HG03439 (cell line): ENCODE measurements around the gene CDHR5.

Source experiments
- ATAC-seq: cut with Tn5 transposase; IDR thresholded peaks from one replicate; pipeline ENCODE4 v1.9.1; 2021; ENCODE audit warnings: mild to moderate bottlenecking, moderate library complexity; ENCODE audit not compliant: unreplicated experiment

Gene CDHR5

DNA sequence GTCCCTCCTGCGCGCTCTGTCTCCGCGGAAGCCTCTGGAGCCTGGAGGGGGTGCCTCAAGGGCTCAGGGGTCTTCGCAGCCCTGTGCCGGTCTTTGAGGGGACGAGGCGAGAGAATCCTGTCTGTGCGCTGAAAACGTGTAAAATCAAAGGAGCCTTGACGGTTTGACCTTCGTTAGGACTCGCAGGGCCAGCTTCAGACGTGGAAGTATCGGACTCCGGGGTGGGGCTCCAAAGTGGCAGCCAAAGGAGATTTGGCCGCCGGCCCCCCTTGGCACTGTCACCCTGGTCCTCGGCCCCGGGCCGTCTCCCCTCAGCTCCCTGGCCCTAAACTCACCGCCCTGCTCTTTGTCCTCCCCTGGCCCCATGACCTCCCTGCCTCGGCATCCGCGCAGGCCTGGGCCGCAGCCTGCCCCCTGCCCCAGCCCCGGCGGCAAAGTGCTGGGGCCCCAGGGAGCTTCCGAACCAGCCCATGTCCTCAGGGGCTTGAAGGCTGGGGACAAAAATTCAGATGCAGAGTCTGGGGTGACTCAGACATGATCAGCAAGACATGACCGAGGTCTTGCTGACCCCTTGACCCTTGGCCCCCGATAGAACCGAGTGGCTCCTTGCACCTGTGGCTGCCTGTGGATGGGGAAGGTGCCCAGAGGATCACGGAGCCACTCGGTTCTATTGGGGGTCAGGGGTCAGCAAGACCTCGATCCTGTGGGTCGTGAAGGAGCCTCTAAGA, 55.4 kb downstream of the CDHR5 start:
- no peak for ATAC-seq

DNA sequence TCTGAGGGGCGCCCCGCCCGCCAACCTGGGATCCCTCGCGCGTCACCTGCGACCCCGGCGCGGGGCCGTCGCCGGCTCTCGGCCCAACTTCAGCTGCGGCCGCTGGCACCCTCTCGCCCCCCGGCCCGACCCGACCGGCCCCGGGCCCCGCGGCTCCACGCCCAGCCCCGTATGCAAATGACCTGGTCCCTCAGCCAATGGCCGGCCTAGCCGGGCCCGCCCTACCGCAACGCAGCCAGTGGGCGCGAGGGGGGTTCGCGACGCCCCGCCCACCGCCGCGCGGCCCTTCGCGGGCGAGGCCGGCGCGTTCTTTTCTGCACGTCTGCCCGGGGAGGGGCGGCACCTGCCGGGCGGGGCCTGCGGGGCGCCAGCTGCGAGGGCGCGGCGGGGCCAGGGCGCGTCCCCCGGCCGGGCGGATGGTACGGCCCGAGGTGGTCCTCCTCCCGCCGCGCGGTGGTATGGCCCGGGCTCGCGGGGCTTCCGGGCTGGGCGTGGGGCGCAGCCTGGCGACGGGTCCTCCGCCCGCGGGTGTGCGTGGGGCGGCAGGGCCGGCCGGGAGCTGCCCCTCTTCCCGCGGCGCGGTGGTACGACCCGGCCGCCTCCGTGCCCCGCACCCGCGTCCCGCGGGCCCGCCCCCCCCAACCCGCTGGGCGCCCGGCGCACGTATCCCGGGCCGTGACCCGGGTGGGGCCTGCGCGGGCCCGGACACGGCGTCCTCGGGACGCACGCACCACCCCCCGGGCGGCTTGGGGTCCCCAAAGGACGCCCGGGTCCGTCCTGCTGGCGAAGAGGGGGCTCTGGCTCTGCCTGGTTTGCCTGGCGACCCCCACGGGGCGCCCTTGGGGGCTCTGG, 56.2 kb downstream of the CDHR5 start:
- peak; percentile 77 for ATAC-seq

DNA sequence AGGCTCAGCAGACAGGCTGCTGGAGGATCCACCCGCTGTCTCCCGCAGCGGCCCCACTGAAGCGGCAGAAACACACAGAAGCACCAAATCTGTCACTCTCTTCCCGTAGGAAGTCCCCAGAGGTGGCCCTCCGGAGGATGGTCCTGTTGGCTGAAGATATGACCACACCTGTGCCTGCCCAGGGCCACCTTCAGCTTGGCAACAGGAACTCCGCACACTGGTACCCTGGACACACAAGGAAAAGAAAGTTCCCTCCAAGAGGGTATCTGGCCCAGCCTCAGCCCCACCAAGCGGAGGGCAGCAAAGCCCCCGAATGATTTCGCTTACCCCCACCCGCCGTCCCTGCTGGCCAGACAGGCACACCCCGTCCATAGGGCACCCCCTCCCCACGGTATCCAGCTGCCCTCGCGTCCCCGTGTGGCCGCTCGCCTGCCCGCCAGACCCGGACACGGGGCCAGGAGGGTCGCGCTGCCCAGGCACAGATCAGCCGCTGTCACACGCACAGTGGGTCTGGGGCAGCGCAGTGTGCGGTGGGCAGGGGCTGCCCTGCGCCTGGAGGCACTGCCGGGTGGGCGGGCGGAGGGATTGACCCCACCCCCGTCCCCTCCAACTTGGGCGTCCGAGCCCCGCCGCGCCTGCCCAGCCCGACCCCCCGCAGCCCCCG, 57.0 kb downstream of the CDHR5 start:
- no peak for ATAC-seq

DNA sequence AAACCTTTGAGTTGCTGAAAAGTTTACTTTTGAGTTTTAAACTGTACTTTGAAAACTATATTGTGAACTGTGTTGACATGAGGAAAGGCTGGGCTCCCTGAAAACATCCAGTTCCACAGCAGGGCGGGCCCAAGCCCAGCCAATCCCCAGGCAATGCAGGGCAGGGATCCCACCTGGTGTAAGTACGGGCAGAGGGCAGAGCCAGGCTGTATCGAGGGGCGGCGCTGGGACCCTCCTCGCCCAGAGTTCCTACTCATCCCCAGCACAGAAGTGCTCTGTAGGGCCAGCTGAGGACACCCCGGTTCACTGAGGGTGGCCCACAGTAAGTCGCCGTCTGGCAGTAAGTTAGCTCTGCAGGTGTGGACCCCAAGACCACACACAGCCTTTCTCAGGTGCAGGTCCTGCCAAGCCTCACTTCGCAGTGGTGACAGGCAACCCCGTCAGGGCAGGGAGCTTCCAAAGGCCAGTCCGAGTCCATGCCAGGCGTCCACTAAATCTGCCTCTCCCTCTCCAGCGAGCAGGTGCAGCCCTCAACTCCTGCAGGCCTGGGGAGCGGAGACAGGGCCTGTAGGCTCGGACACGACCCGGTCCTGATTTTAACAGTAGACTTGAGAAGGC, 57.6 kb downstream of the CDHR5 start:
- ATAC-seq = no peak
